IMR-90 (cell line): ENCODE data around the gene SERPINB10.

Experiments used
- BHLHE40 ChIP-seq: fragments of 150-350 bp; IDR thresholded peaks from 2 replicates; pipeline ENCODE4 v1.6.1; 2016; ENCODE audit warnings: mild to moderate bottlenecking, low read depth, low read length
- CEBPB ChIP-seq: IDR thresholded peaks from 2 replicates; pipeline ENCODE4 v1.6.1; 2012; ENCODE audit warnings: low read depth, low read length, improper control_type of control experiment
- CTCF ChIP-seq: conservative IDR thresholded peaks from 2 replicates; pipeline ENCODE4 v1.5.1; 2012; ENCODE audit warnings: mild to moderate bottlenecking, low read depth, low read length, improper control_type of control experiment
- FOS ChIP-seq: fragments of 150-350 bp; IDR thresholded peaks from 2 replicates; pipeline ENCODE4 v1.6.1; 2016; ENCODE audit warnings: low read depth, low read length
- MAFK ChIP-seq: IDR thresholded peaks from 2 replicates; pipeline ENCODE4 v1.6.1; 2012; ENCODE audit warnings: low read depth, low read length, improper control_type of control experiment
- MAZ ChIP-seq: IDR thresholded peaks from 2 replicates; pipeline ENCODE4 v1.6.1; 2012; ENCODE audit warnings: low read depth, mild to moderate bottlenecking, low read length, improper control_type of control experiment, moderate library complexity, borderline replicate concordance
- NFE2L2 ChIP-seq: fragments of 150-350 bp; IDR thresholded peaks from 2 replicates; pipeline ENCODE4 v1.6.1; 2016; ENCODE audit warnings: low read depth, mild to moderate bottlenecking, low read length
- POLR2A ChIP-seq: IDR thresholded peaks from 2 replicates; pipeline ENCODE4 v1.6.1; 2012; ENCODE audit warnings: mild to moderate bottlenecking, low read depth, low read length
- RAD21 ChIP-seq: IDR thresholded peaks from 2 replicates; pipeline ENCODE4 v1.6.1; 2012; ENCODE audit warnings: low read length, improper control_type of control experiment
- RCOR1 ChIP-seq: IDR thresholded peaks from 2 replicates; pipeline ENCODE4 v1.6.1; 2012; ENCODE audit warnings: mild to moderate bottlenecking, low read length, improper control_type of control experiment; ENCODE audit not compliant: insufficient replicate concordance
- RFX5 ChIP-seq: IDR thresholded peaks from 2 replicates; pipeline ENCODE4 v1.8.0; 2012; ENCODE audit warnings: low read depth, mild to moderate bottlenecking, low read length, moderate library complexity
- SMC3 ChIP-seq: fragments of 150-350 bp; IDR thresholded peaks from 2 replicates; pipeline ENCODE4 v1.6.1; 2016; ENCODE audit warnings: low read depth, mild to moderate bottlenecking, antibody characterized with exemption, low read length, moderate library complexity
- USF2 ChIP-seq: fragments of 150-350 bp; IDR thresholded peaks from 2 replicates; pipeline ENCODE4 v1.6.1; 2017; ENCODE audit warnings: mild to moderate bottlenecking, antibody characterized with exemption, low read length, low read depth

- TF ChIP-seq CTCF (no peak), MAFK (no peak), POLR2A (no peak), SMC3 (no peak), MAZ (no peak), RFX5 (no peak), RAD21 (no peak), NFE2L2 (no peak), RCOR1 (no peak), USF2 (no peak), CEBPB (no peak), FOS (no peak), BHLHE40 (no peak)
These were observed at the start of gene SERPINB10 for GRCh38 chr18:63907664-63908063.
